ENCODE results near the gene DAAM2.

Gene DAAM2

GRCh38 chr6:39899554-39900295 is 107.5 kb downstream of the DAAM2 start:
- Histone ChIP-seq H3K4me3 (ENCODE audit: insufficient read length, low read depth) (no peak overlapping the region), H3K27me3 (ENCODE audit: insufficient read depth, insufficient read length) (no peaks in the 10 kb centered on the region), H3K4me1 (ENCODE audit: insufficient read depth, insufficient read length) (peaks cover 6% of the 10 kb centered on the region), H3K9me3 (ENCODE audit: insufficient read depth, low read length) (no peaks in the 10 kb centered on the region), H3K36me3 (ENCODE audit: insufficient read depth, insufficient read length, low read length) (peaks cover 61% of the 10 kb centered on the region), H3K9ac (ENCODE audit: insufficient read length, low read depth) (no peak overlapping the region)
- no peak for DNase-seq (ENCODE audit: low read depth, low spot score)
- TF ChIP-seq YY1 (IDR thresholded peaks at IDR 0.05; ENCODE audit: insufficient read depth, insufficient read length) = no peak
- no peak for TF ChIP-seq SUZ12 (IDR thresholded peaks at IDR 0.05; ENCODE audit: extremely low read depth, insufficient read depth, insufficient read length)
- TF ChIP-seq ZNF274 (IDR thresholded peaks at IDR 0.05; ENCODE audit: low read depth, low read length) = no peak

GRCh38 chr6:39901116-39901655 is 109.0 kb downstream of the DAAM2 start:
- Histone ChIP-seq H3K4me1 (ENCODE audit: insufficient read depth, insufficient read length) (peaks cover 6% of the 10 kb centered on the region), H3K36me3 (ENCODE audit: insufficient read depth, insufficient read length, low read length) (peaks cover 75% of the 10 kb centered on the region), H3K9ac (ENCODE audit: insufficient read length, low read depth) (no peak overlapping the region), H3K27me3 (ENCODE audit: insufficient read depth, insufficient read length) (no peaks in the 10 kb centered on the region), H3K4me3 (ENCODE audit: insufficient read length, low read depth) (no peak overlapping the region), H3K9me3 (ENCODE audit: insufficient read depth, low read length) (no peaks in the 10 kb centered on the region)
- DNase-seq (ENCODE audit: low read depth, low spot score) = no peak
- TF ChIP-seq YY1 (IDR thresholded peaks at IDR 0.05; ENCODE audit: insufficient read depth, insufficient read length) = no peak
- TF ChIP-seq ZNF274 (IDR thresholded peaks at IDR 0.05; ENCODE audit: low read depth, low read length) = no peak
- TF ChIP-seq SUZ12 (IDR thresholded peaks at IDR 0.05; ENCODE audit: extremely low read depth, insufficient read depth, insufficient read length) = no peak

GRCh38 chr6:39901670-39902069 is 109.5 kb downstream of the DAAM2 start:
- Histone ChIP-seq H3K27me3 (ENCODE audit: insufficient read depth, insufficient read length) (no peaks in the 10 kb centered on the region), H3K9ac (ENCODE audit: insufficient read length, low read depth) (no peak overlapping the region), H3K9me3 (ENCODE audit: insufficient read depth, low read length) (no peaks in the 10 kb centered on the region), H3K36me3 (ENCODE audit: insufficient read depth, insufficient read length, low read length) (peaks cover 76% of the 10 kb centered on the region), H3K4me1 (ENCODE audit: insufficient read depth, insufficient read length) (peaks cover 6% of the 10 kb centered on the region), H3K4me3 (ENCODE audit: insufficient read length, low read depth) (no peak overlapping the region)
- TF ChIP-seq SUZ12 (IDR thresholded peaks at IDR 0.05; ENCODE audit: extremely low read depth, insufficient read depth, insufficient read length) = no peak
- no peak for TF ChIP-seq ZNF274 (IDR thresholded peaks at IDR 0.05; ENCODE audit: low read depth, low read length)
- no peak for TF ChIP-seq YY1 (IDR thresholded peaks at IDR 0.05; ENCODE audit: insufficient read depth, insufficient read length)
- DNase-seq (ENCODE audit: low read depth, low spot score) = no peak

- no peaks in the 10 kb centered on the region for H3K9me3 ChIP-seq (ENCODE audit: insufficient read depth, low read length)
- H3K27me3 ChIP-seq (ENCODE audit: insufficient read depth, insufficient read length) = no peaks in the 10 kb centered on the region
- peaks cover 6% of the 10 kb centered on the region for H3K4me1 ChIP-seq (ENCODE audit: insufficient read depth, insufficient read length)
- H3K9ac ChIP-seq (ENCODE audit: insufficient read length, low read depth) = no peak overlapping the region
- TF ChIP-seq SUZ12 (IDR thresholded peaks at IDR 0.05; ENCODE audit: extremely low read depth, insufficient read depth, insufficient read length) (no peak), ZNF274 (IDR thresholded peaks at IDR 0.05; ENCODE audit: low read depth, low read length) (no peak), YY1 (IDR thresholded peaks at IDR 0.05; ENCODE audit: insufficient read depth, insufficient read length) (no peak)
- H3K36me3 ChIP-seq (ENCODE audit: insufficient read depth, insufficient read length, low read length) = peaks cover 75% of the 10 kb centered on the region
- no peak overlapping the region for H3K4me3 ChIP-seq (ENCODE audit: insufficient read length, low read depth)
- no peak for DNase-seq (ENCODE audit: low read depth, low spot score)
Measured at GRCh38 chr6:39902136-39902535, 110.0 kb downstream of the DAAM2 start.

- no peaks in the 10 kb centered on the region for H3K27me3 ChIP-seq (ENCODE audit: insufficient read depth, insufficient read length)
- H3K9ac ChIP-seq (ENCODE audit: insufficient read length, low read depth) = no peak overlapping the region
- DNase-seq (ENCODE audit: low read depth, low spot score) = no peak
- H3K4me1 ChIP-seq (ENCODE audit: insufficient read depth, insufficient read length) = peaks cover 5% of the 10 kb centered on the region
- TF ChIP-seq SUZ12 (IDR thresholded peaks at IDR 0.05; ENCODE audit: extremely low read depth, insufficient read depth, insufficient read length) = no peak
- TF ChIP-seq ZNF274 (IDR thresholded peaks at IDR 0.05; ENCODE audit: low read depth, low read length) = no peak
- TF ChIP-seq YY1 (IDR thresholded peaks at IDR 0.05; ENCODE audit: insufficient read depth, insufficient read length) = no peak
- no peak overlapping the region for H3K4me3 ChIP-seq (ENCODE audit: insufficient read length, low read depth)
- H3K36me3 ChIP-seq (ENCODE audit: insufficient read depth, insufficient read length, low read length) = peaks cover 79% of the 10 kb centered on the region
- H3K9me3 ChIP-seq (ENCODE audit: insufficient read depth, low read length) = no peaks in the 10 kb centered on the region
Measured at GRCh38 chr6:39902786-39903465, 110.8 kb downstream of the DAAM2 start.

GRCh38 chr6:39903656-39904055 is 111.5 kb downstream of the DAAM2 start:
- Histone ChIP-seq H3K4me1 (ENCODE audit: insufficient read depth, insufficient read length) (peaks cover 1% of the 10 kb centered on the region), H3K27me3 (ENCODE audit: insufficient read depth, insufficient read length) (no peaks in the 10 kb centered on the region), H3K9me3 (ENCODE audit: insufficient read depth, low read length) (no peaks in the 10 kb centered on the region), H3K4me3 (ENCODE audit: insufficient read length, low read depth) (no peak overlapping the region), H3K36me3 (ENCODE audit: insufficient read depth, insufficient read length, low read length) (peaks cover 80% of the 10 kb centered on the region), H3K9ac (ENCODE audit: insufficient read length, low read depth) (no peak overlapping the region)
- no peak for DNase-seq (ENCODE audit: low read depth, low spot score)
- TF ChIP-seq ZNF274 (IDR thresholded peaks at IDR 0.05; ENCODE audit: low read depth, low read length) (no peak), YY1 (IDR thresholded peaks at IDR 0.05; ENCODE audit: insufficient read depth, insufficient read length) (no peak), SUZ12 (IDR thresholded peaks at IDR 0.05; ENCODE audit: extremely low read depth, insufficient read depth, insufficient read length) (no peak)

All from NT2/D1 (cell line).